OCI-LY1 (cell line): ENCODE measurements around the gene SIRPG.

Experiments
- H2AFZ ChIP-seq: fragments of 200-600 bp; sonication (generic), shearing (Covaris generic); 2 replicates; pipeline ENCODE4 v1.6.0; 2014; ENCODE audit warnings: antibody characterized with exemption, mild to moderate bottlenecking, low read length
- H3F3A ChIP-seq: fragments of 200-600 bp; sonication (generic), shearing (Covaris generic); 2 replicates; pipeline ENCODE4 v1.6.0; 2014; ENCODE audit warnings: mild to moderate bottlenecking, antibody characterized with exemption, low read length, moderate library complexity; ENCODE audit not compliant: insufficient read depth
- H3K27ac ChIP-seq: fragments of 200-600 bp; sonication (generic); 2 replicates; pipeline ENCODE4 v1.5.1; 2014; ENCODE audit warnings: low read length, mixed run types, mild to moderate bottlenecking, low read depth; ENCODE audit not compliant: poor library complexity, severe bottlenecking
- H3K27me3 ChIP-seq: fragments of 200-600 bp; sonication (generic); 2 replicates; pipeline ENCODE4 v1.6.0; 2014; ENCODE audit warnings: antibody characterized with exemption, mild to moderate bottlenecking, low read length, moderate library complexity; ENCODE audit not compliant: insufficient read depth
- H3K36me3 ChIP-seq: fragments of 200-600 bp; sonication (generic); 2 replicates; pipeline ENCODE4 v1.6.1; 2014; ENCODE audit warnings: mild to moderate bottlenecking, antibody characterized with exemption, low read length, moderate library complexity, mixed read lengths; ENCODE audit not compliant: insufficient read depth
- H3K4me1 ChIP-seq: fragments of 200-600 bp; sonication (generic); 2 replicates; pipeline ENCODE4 v1.5.1; 2014; ENCODE audit warnings: mild to moderate bottlenecking, low read length, moderate library complexity; ENCODE audit not compliant: insufficient read depth, severe bottlenecking
- H3K4me2 ChIP-seq: fragments of 200-600 bp; sonication (generic), shearing (Covaris generic); 2 replicates; pipeline ENCODE4 v1.6.1; 2014; ENCODE audit warnings: low read length
- H3K4me3 ChIP-seq: fragments of 200-600 bp; sonication (generic); 2 replicates; pipeline ENCODE4 v1.5.1; 2014; ENCODE audit warnings: low read length, low read depth, mild to moderate bottlenecking, mixed read lengths; ENCODE audit not compliant: poor library complexity, severe bottlenecking
- H3K79me2 ChIP-seq: fragments of 200-600 bp; shearing (Covaris generic); 2 replicates; pipeline ENCODE4 v1.6.1; 2016; ENCODE audit warnings: mixed run types, low read length, mixed read lengths; ENCODE audit not compliant: insufficient read depth
- H3K9ac ChIP-seq: fragments of 200-600 bp; sonication (generic), shearing (Covaris generic); 2 replicates; pipeline ENCODE4 v1.6.1; 2014; ENCODE audit warnings: mild to moderate bottlenecking, low read length, mixed read lengths
- H3K9me2 ChIP-seq: fragments of 200-600 bp; sonication (generic), shearing (Covaris generic); 2 replicates; pipeline ENCODE4 v1.6.1; 2014; ENCODE audit warnings: low read depth, mild to moderate bottlenecking, low read length, mixed read lengths
- H3K9me3 ChIP-seq: fragments of 200-600 bp; shearing (Covaris generic); 2 replicates; pipeline ENCODE4 v1.6.1; 2014; ENCODE audit warnings: low read length, mixed read lengths
- H4K20me1 ChIP-seq: fragments of 200-600 bp; sonication (generic), shearing (Covaris generic); 2 replicates; pipeline ENCODE4 v1.6.0; 2016; ENCODE audit warnings: mild to moderate bottlenecking, low read length; ENCODE audit not compliant: insufficient read depth
- CTCF ChIP-seq: fragments of 200-600 bp; sonication (generic), shearing (Covaris generic); IDR thresholded peaks from 2 replicates; pipeline ENCODE4 v1.5.1; 2017; ENCODE audit warnings: mild to moderate bottlenecking, antibody characterized with exemption, low read length, moderate library complexity, mixed read lengths
- EZH2 ChIP-seq: fragments of 200-600 bp; sonication (generic), shearing (Covaris generic); IDR thresholded peaks from 2 replicates; pipeline ENCODE4 v1.8.0; 2017; ENCODE audit warnings: borderline replicate concordance, mixed run types, mild to moderate bottlenecking, antibody characterized with exemption, low read length, moderate library complexity, mixed read lengths

The SIRPG gene

GRCh38 chr20:1702855-1703254, 45.3 kb upstream of the SIRPG start:
- no peaks in the 10 kb centered on the region for H3F3A ChIP-seq
- no peak for TF ChIP-seq EZH2
- no peak for TF ChIP-seq CTCF
- no peak overlapping the region for H3K9ac ChIP-seq
- H4K20me1 ChIP-seq = no peaks in the 10 kb centered on the region
- H3K4me3 ChIP-seq = no peak overlapping the region
- no peaks in the 10 kb centered on the region for H3K4me1 ChIP-seq
- H3K9me2 ChIP-seq = no peaks in the 10 kb centered on the region
- H3K4me2 ChIP-seq = no peak overlapping the region
- no peaks in the 10 kb centered on the region for H3K79me2 ChIP-seq
- no peaks in the 10 kb centered on the region for H3K27me3 ChIP-seq
- H3K27ac ChIP-seq = no peak overlapping the region
- no peak overlapping the region for H2AFZ ChIP-seq
- no peaks in the 10 kb centered on the region for H3K9me3 ChIP-seq
- H3K36me3 ChIP-seq = no peaks in the 10 kb centered on the region

GRCh38 chr20:1702328-1702727, 44.7 kb upstream of the SIRPG start:
- H3K9me2 ChIP-seq = no peaks in the 10 kb centered on the region
- no peak overlapping the region for H3K4me2 ChIP-seq
- no peaks in the 10 kb centered on the region for H3F3A ChIP-seq
- no peak for TF ChIP-seq CTCF
- no peak for TF ChIP-seq EZH2
- no peak overlapping the region for H3K27ac ChIP-seq
- no peaks in the 10 kb centered on the region for H4K20me1 ChIP-seq
- H3K36me3 ChIP-seq = no peaks in the 10 kb centered on the region
- no peaks in the 10 kb centered on the region for H3K27me3 ChIP-seq
- H3K79me2 ChIP-seq = no peaks in the 10 kb centered on the region
- H2AFZ ChIP-seq = no peak overlapping the region
- no peak overlapping the region for H3K4me3 ChIP-seq
- no peak overlapping the region for H3K9ac ChIP-seq
- H3K4me1 ChIP-seq = no peaks in the 10 kb centered on the region
- no peaks in the 10 kb centered on the region for H3K9me3 ChIP-seq

DNA sequence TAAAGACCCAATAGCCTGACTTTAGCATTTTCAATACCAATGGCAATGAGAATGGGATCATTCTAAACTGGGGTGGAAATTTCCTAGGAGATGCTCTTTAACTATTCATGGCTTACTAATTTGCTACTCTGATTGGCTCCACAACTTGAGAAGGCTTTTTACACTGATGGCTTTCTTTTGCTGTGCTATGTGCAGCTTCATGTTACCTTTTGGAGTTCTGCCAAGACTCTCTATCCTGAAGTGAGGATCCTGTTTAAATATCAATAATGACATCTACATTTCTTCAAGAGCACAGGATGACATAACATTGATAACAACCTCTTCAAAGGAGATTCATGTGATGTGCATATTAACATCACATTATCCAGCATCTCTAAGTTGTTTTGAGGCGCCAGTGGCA, 43.4 kb upstream of the SIRPG start:
- Histone ChIP-seq H3K36me3 (no peaks in the 10 kb centered on the region), H2AFZ (no peak overlapping the region), H3K79me2 (no peaks in the 10 kb centered on the region), H4K20me1 (no peaks in the 10 kb centered on the region), H3K27me3 (no peaks in the 10 kb centered on the region), H3K9me3 (no peaks in the 10 kb centered on the region), H3K4me2 (no peak overlapping the region), H3K4me3 (no peak overlapping the region), H3K4me1 (no peaks in the 10 kb centered on the region), H3K27ac (no peak overlapping the region), H3K9ac (no peak overlapping the region), H3F3A (no peaks in the 10 kb centered on the region), H3K9me2 (no peaks in the 10 kb centered on the region)
- TF ChIP-seq EZH2 (no peak), CTCF (no peak)
